Stomach (tissue), 4 donors: ENCODE data around the gene SLC6A17.

Experiments
- POLR2A ChIP-seq, 4 donors: fragments of 450-650 bp; IDR thresholded peaks; one replicate each; pipeline ENCODE4 v1.6.1; 2016; ENCODE audit warnings: antibody characterized with exemption in 4 of 4, control low read depth in 2 of 4, mild to moderate bottlenecking in 1 of 4, moderate library complexity in 1 of 4
- TF ChIP-seq, protein P1 (sequence below), 7 experiments: fragments of 450-650 bp in 4 of 7; fragments of 200-600 bp in 3 of 7; sonication (generic) in 3 of 7; IDR thresholded peaks; one replicate each; pipeline ENCODE4 v1.5.1; 2016 to 2019; ENCODE audit warnings: antibody characterized with exemption in 7 of 7, control low read depth in 2 of 7, mild to moderate bottlenecking in 1 of 7

- TF ChIP-seq, protein P1, sequence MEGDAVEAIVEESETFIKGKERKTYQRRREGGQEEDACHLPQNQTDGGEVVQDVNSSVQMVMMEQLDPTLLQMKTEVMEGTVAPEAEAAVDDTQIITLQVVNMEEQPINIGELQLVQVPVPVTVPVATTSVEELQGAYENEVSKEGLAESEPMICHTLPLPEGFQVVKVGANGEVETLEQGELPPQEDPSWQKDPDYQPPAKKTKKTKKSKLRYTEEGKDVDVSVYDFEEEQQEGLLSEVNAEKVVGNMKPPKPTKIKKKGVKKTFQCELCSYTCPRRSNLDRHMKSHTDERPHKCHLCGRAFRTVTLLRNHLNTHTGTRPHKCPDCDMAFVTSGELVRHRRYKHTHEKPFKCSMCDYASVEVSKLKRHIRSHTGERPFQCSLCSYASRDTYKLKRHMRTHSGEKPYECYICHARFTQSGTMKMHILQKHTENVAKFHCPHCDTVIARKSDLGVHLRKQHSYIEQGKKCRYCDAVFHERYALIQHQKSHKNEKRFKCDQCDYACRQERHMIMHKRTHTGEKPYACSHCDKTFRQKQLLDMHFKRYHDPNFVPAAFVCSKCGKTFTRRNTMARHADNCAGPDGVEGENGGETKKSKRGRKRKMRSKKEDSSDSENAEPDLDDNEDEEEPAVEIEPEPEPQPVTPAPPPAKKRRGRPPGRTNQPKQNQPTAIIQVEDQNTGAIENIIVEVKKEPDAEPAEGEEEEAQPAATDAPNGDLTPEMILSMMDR (IDR thresholded peaks at IDR 0.05) = no peak
- TF ChIP-seq POLR2A (IDR thresholded peaks at IDR 0.05) = no peak
These were observed 44.9 kb downstream of the SLC6A17 start for GRCh38 chr1:110195196-110195595.
